Activated CD8-positive, alpha-beta memory T cell treated with anti-CD3 and anti-CD28 coated beads, Interleukin-2, amount 50 U/mL, for 24 hours (primary cell): ENCODE measurements around the gene FNDC11.
A peak's percentile ranks its signal among the peaks of the same experiment; 100 is the strongest.
"Not testable (repeated sequence)": the region's sequence is repeated elsewhere in the genome, so short reads cannot be mapped to it uniquely, and the experiment has no call there.

ENCODE experiments used
- DNase-seq: peaks from one replicate; pipeline ENCODE4 v3.0.0-alpha.2; 2020; ENCODE audit errors: extremely low read depth

Gene FNDC11

GRCh38 chr20:63553933-63554290, at the start of gene FNDC11:
FNDC11 (plus strand) TSS chr20:63554159; CDS start chr20:63555664, 1,505 bp downstream.
- no peak for DNase-seq

DNA sequence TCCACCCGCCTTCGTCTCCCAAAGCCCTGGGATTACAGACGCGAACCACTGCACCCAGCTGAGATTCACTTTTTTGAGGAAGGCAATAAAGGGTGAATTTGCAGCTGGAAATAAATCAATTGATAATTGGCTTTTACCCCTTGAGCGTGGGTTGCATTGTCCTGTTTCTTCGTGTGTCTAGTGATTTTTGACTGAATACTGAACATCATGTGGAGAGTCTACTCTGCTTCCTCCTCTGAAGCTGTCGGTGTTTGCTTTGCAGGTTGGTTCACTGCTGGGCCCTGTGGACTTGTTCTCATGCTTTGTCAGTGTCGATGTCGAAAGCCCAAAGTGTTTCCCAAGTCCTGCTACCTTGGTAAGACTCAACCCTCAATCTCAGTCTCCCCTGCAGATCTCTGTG, 49.3 kb upstream of the FNDC11 start:
- no peak for DNase-seq

DNA sequence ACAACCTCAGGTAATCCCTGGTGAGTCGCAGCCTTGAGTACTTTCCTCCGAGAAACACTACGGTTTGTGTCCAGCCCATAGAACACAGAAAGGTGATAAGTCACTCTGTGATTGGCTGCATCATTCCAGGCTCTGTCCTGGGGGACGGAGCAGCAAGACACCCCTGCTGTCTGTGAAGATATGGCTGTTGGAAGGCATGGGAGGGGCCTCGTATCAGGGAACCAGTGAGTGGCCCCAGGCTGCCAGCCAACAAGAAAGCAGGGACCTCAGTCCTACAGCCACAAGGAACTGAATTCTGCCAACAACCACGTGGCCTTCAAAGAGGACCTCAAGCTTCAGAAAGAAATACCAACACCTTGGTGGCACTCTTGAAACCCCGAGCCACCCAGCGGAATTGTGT, 48.7 kb upstream of the FNDC11 start:
- DNase-seq: no peak

GRCh38 chr20:63505723-63506122, 48.2 kb upstream of the FNDC11 start:
- DNase-seq: no peak

- DNase-seq: no peak
These were observed 46.7 kb upstream of the FNDC11 start for GRCh38 chr20:63507083-63507743.

- DNase-seq: no peak
These were observed 45.7 kb upstream of the FNDC11 start for GRCh38 chr20:63508072-63508768.

DNA sequence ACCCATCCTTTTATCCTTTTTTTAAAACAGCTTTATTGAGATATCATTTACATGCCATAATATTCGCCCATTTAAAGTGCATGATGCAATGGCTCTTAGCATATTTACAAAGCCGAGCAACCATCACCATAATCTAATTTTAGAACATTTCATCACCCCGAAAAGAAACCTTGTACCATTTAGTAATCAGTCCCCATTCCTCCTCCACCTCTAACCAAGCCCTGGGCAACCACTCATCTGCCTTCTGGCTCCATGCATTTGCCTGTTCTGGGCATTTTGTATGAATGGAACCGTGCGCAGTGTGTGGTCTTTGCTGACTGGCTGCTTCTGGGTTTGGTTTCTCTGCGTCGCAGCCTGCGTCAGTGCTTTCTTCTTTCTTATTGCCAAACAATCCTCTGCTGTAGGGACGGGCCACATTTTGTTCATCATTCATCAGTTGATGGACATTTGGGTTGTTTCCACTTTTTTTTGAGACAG, 44.8 kb upstream of the FNDC11 start:
- no peak for DNase-seq

DNA sequence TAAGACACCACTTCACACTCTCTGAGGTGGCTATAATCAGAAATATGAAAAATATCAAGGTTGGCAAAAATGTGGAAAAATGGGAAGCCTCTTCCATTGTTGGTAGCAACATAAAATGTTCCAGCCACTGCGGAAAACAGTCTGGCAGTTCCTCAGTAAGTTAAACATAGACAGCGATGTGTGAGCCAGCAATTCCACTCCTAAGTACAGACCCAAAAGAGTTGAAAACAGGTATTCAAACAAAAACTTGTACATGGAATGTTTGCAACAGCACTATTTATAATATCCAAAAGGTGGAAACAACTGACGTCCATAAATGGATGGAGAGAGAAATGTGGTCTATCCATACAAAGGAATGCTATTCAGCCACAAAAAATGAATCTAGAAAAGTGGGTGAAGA, 40.8 kb upstream of the FNDC11 start:
- DNase-seq: no peak

DNA sequence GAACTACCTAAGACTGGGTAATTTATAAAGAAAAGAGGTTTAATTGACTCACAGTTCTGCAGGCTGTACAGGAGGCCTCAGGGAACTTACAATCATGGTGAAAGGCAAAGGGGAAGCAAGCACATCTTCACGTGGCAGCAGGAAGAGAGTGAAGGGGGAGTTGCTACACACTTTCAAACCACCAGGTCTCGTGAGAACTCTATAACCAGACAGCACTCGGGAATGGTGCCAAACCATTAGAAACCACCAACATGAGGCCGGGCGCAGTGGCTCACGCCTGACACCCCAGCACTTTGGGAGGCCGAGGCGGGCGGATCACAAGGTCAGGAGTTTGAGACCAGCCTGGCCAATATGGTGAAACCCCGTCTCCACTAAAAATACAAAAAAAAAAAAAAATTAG, 39.4 kb upstream of the FNDC11 start:
- not testable (repeated sequence) for DNase-seq

GRCh38 chr20:63517376-63518309, 36.3 kb upstream of the FNDC11 start:
- no peak for DNase-seq

- DNase-seq: no peak
These were observed 35.6 kb upstream of the FNDC11 start for GRCh38 chr20:63518351-63518861.

- DNase-seq: no peak
These were observed 34.9 kb upstream of the FNDC11 start for GRCh38 chr20:63518946-63519667.

GRCh38 chr20:63519668-63520503, 34.1 kb upstream of the FNDC11 start:
- DNase-seq: no peak

DNA sequence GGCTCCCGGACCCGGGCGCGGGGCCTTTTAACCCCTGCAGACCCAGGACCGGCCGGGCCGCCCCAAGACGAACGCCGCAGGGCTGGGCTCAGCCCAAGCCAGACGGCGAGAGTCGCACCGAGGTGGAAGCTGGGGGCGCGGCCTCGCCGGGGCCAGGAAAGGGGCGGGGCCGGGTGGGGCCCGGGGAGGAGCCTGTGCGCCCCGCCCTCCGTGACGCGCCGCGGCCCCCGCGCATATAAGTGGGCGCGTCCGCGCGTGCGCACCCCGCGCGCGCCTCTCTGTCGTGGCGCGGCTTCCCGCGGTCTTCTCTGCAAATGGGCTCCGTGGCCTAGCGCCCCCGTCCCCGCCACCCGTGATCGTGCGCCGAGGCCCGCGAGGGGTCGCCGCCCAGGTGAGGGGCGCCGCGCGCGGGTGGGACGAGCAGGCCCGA, 33.4 kb upstream of the FNDC11 start, which contains the start of gene PPDPF:
TSS of gene PPDPF (plus strand) at position 262 of the 430 bp plus-strand sequence. CDS start 544 bp downstream, outside the sequence.
- peak; percentile 45 for DNase-seq

GRCh38 chr20:63520934-63521601, 32.9 kb upstream of the FNDC11 start:
- DNase-seq: no peak

DNA sequence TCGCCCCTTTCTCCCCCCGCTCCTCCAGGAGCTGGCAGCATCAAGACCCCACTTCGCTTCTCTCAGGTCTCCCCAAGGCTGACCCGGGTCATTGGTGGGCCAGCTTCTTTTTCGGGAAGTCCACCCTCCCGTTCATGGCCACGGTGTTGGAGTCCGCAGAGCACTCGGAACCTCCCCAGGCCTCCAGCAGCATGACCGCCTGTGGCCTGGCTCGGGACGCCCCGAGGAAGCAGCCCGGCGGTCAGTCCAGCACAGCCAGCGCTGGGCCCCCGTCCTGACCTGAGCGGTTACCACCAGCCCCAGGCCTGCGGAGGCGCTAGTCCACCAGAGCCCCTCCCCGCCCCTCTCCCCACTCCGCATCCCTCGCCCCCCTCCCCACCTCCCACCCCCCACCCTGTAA, 32.4 kb upstream of the FNDC11 start:
- DNase-seq: no peak

GRCh38 chr20:63522091-63522868, 31.7 kb upstream of the FNDC11 start:
- DNase-seq: no peak

DNA sequence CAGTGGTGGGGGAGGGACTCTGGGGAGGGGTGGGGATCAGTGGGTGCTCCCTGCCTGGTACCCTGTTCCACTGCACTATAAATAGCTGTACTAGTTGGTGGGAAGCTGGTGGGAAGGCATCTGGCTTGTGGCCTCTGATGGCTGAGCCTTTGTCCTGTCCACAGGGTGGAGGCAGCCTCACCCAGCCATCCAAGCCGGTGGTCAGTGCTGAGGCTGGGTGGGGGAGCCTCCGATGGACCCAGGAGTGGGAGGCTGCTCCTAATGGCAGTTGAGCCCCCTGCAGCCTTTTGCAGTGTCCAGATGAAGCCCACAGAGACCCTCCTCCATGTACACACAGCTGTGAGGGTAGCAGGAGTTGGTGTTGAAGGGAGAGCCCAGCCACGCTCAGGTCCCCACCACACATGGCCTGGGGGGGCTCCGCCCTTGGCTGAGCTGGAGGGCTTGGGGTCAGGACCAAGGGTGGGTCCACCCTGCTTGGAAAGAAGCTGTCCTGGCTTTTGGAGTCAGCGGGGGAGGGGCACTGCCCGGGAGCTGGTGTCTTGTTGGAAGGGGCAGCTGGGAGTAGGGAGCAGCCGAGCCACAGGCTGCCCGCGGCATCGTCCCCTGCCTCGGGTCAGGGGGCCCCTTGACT, 30.9 kb upstream of the FNDC11 start:
- DNase-seq: no peak

GRCh38 chr20:63525185-63525584, 28.8 kb upstream of the FNDC11 start:
- DNase-seq: no peak
